Cardiac muscle cell (in vitro differentiated cells and primary cell): ENCODE data around the gene LLGL1. TPM values are rescaled to one million over a fixed set of nuclear protein-coding genes. Genes with fewer than 3 reads are reported as not detected.
A peak's percentile ranks its signal among the peaks of the same experiment; 100 is the strongest.

Experiments used
- DNase-seq, 2 donors: peaks; one replicate each; pipeline versions ENCODE4 v3.0.0 to v3.0.0-alpha.2; 2010 to 2017; ENCODE audit warnings: low read depth in 1 of 2, low spot score in 1 of 2
- H3K27ac ChIP-seq: fragments of 200-600 bp; sonication (generic); 2 replicates; pipeline ENCODE4 v1.5.1; 2016
- H3K27me3 ChIP-seq: fragments of 200-600 bp; sonication (generic); 2 replicates; pipeline ENCODE4 v1.6.0; 2016; ENCODE audit warnings: control low read depth
- H3K36me3 ChIP-seq: fragments of 200-600 bp; sonication (generic); 2 replicates; pipeline ENCODE4 v1.5.1; 2016; ENCODE audit warnings: control low read depth
- H3K4me1 ChIP-seq: fragments of 200-600 bp; sonication (generic); 2 replicates; pipeline ENCODE4 v1.8.1; 2017; ENCODE audit warnings: low read depth, mild to moderate bottlenecking, mixed run types
- H3K4me3 ChIP-seq: fragments of 200-600 bp; sonication (generic); 2 replicates; pipeline ENCODE4 v1.5.1; 2016; ENCODE audit warnings: mild to moderate bottlenecking
- H3K9me3 ChIP-seq: fragments of 200-600 bp; sonication (generic); 2 replicates; pipeline ENCODE4 v1.5.1; 2017; ENCODE audit warnings: low read depth, mild to moderate bottlenecking, control low read depth
- CTCF ChIP-seq: IDR thresholded peaks from 2 replicates; pipeline ENCODE4 v1.5.1; 2012; ENCODE audit warnings: low read depth, mild to moderate bottlenecking, low read length
- polyA plus RNA-seq: library from polyadenylated mRNA; unstranded; fragments of >200 nt; fragmentation: Nextera tagmentation; extraction: Ambion mirVana; gene quantifications from 2 replicates; pipeline ENCODE4 v1.2.1, GENCODE V29; 2016
- total RNA-seq: library from RNA; depleted of rRNA; stranded (reverse); fragments of >200 nt; gene quantifications from 2 replicates; pipeline ENCODE4 v1.2.3, GENCODE V29; 2016

Gene LLGL1
- total and polyA plus RNA-seq, 2 experiments from 2014 or later, result 5.9 to 83.8 TPM

- TF ChIP-seq CTCF, result peak; percentile 15
- no peaks in the 10 kb centered on the region for H3K9me3 ChIP-seq
- H3K27ac ChIP-seq, result peak overlapping the region; percentile 87
- H3K36me3 ChIP-seq, result peaks cover 22% of the 10 kb centered on the region
- peak; percentile 56 to 87 for DNase-seq
- H3K4me3 ChIP-seq, result peak overlapping the region; percentile 83
- H3K27me3 ChIP-seq, result no peaks in the 10 kb centered on the region
- H3K4me1 ChIP-seq, result peaks cover 17% of the 10 kb centered on the region
These were observed 32.5 kb downstream of the LLGL1 start for GRCh38 chr17:18257982-18258355.

GRCh38 chr17:18258356-18259038 lies 33.1 kb downstream of the LLGL1 start, which contains the start of gene FLII:
Gene FLII, minus strand, starts transcription at chr17:18258738. Its CDS starts 48 bp downstream, at chr17:18258690.
- Histone ChIP-seq H3K36me3 (peaks cover 23% of the 10 kb centered on the region), H3K27me3 (no peaks in the 10 kb centered on the region), H3K4me1 (peaks cover 17% of the 10 kb centered on the region), H3K4me3 (peak within 1 kb of the TSS; percentile 83), H3K9me3 (no peaks in the 10 kb centered on the region), H3K27ac (peak within 1 kb of the TSS; percentile 95)
- TF ChIP-seq CTCF, result no peak
- DNase-seq, result peak; percentile 35 to 68

- TF ChIP-seq CTCF, result no peak
- Histone ChIP-seq H3K27ac (peak overlapping the region; percentile 95), H3K9me3 (no peaks in the 10 kb centered on the region), H3K36me3 (peaks cover 30% of the 10 kb centered on the region), H3K27me3 (no peaks in the 10 kb centered on the region), H3K4me1 (peaks cover 17% of the 10 kb centered on the region), H3K4me3 (peak overlapping the region; percentile 48)
- DNase-seq, result no peak
These were observed 34.3 kb downstream of the LLGL1 start for GRCh38 chr17:18259621-18260331.

- DNase-seq, result peak; percentile 95 to 97
- Histone ChIP-seq H3K4me3 (peak within 1 kb of the TSS; percentile 48), H3K9me3 (no peaks in the 10 kb centered on the region), H3K36me3 (peaks cover 32% of the 10 kb centered on the region), H3K4me1 (peaks cover 17% of the 10 kb centered on the region), H3K27me3 (no peaks in the 10 kb centered on the region), H3K27ac (peak within 1 kb of the TSS; percentile 95)
- TF ChIP-seq CTCF, result no peak
These were observed 35.1 kb downstream of the LLGL1 start, which contains the start of gene MIEF2 for GRCh38 chr17:18260332-18261145. Gene MIEF2, plus strand, starts transcription at chr17:18260662. Its CDS starts 2,059 bp downstream, at chr17:18262721.

GRCh38 chr17:18261146-18261515 lies 35.7 kb downstream of the LLGL1 start:
- peak overlapping the region; percentile 95 for H3K27ac ChIP-seq
- H3K4me1 ChIP-seq, result peaks cover 17% of the 10 kb centered on the region
- H3K36me3 ChIP-seq, result peaks cover 29% of the 10 kb centered on the region
- no peaks in the 10 kb centered on the region for H3K9me3 ChIP-seq
- peak overlapping the region; percentile 48 for H3K4me3 ChIP-seq
- peak in 1 of 2 donors; percentile 45 for DNase-seq
- H3K27me3 ChIP-seq, result no peaks in the 10 kb centered on the region
- no peak for TF ChIP-seq CTCF
